RCC 7860 (cell line): ENCODE results near the gene CUX1.

ENCODE experiments used
- DNase-seq: peaks from one replicate; pipeline ENCODE4 v3.0.0-alpha.2; 2015; ENCODE audit warnings: low spot score
- FAIRE-seq: peaks from 2 replicates; lab custom pipeline; 2012; peaks lifted over from hg19 to GRCh38; lab: Jason Lieb, UNC

CUX1 gene

GRCh38 chr7:101948650-101949049 is 131.2 kb downstream of the CUX1 start:
- FAIRE-seq (no peak), DNase-seq (no peak)

DNA sequence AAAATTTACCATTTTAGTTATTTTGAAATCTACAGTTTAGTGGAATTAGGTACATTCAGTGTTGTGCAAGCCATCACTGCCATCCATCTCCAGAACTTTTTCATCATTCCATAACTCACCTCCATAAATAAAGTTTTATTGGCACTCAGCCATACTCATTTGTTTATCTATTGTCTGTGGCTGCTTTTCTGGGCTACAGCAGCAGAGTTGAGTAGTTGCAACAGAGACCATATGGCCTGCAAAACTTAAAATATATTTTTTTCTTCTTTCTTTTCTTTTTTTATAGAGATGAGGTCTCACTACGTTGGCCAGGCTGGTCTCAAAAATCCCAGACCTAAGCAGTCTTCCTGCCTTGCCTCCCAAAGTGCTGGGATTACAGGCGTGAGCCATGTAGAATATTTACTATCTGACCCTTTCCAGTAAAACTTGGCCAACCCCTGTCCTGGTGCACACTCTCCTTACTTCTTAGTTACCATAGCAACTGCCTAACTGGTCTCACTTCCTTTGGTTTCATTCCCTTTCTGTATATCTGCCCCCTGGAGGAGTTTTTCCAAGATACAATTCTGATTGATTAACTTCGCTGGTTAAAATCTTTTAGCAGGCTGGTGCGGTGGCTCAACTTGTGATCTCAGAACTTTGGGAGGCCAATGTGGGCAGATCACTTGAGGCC is 133.2 kb downstream of the CUX1 start:
- no peak for FAIRE-seq
- DNase-seq: peak; percentile 53

DNA sequence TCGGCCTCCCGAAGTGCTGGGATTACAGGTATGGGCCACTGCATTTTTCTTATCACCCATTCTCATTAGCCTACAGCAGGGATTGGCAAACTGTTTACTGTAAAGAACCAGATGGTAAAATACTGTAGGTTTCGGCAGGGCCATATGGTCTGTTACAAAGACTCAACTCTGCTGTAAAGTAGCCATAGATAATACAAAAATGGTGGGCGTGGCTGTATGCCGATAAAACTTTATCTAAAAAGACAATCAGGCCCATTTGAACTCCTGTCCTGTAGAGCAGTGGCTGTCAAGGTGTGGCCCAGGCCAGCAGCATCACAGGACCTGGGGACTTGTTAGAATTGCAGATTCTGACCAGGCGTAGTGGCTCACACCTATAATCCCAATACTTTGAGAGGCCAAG is 134.3 kb downstream of the CUX1 start:
- no peak for DNase-seq
- FAIRE-seq: no peak

DNA sequence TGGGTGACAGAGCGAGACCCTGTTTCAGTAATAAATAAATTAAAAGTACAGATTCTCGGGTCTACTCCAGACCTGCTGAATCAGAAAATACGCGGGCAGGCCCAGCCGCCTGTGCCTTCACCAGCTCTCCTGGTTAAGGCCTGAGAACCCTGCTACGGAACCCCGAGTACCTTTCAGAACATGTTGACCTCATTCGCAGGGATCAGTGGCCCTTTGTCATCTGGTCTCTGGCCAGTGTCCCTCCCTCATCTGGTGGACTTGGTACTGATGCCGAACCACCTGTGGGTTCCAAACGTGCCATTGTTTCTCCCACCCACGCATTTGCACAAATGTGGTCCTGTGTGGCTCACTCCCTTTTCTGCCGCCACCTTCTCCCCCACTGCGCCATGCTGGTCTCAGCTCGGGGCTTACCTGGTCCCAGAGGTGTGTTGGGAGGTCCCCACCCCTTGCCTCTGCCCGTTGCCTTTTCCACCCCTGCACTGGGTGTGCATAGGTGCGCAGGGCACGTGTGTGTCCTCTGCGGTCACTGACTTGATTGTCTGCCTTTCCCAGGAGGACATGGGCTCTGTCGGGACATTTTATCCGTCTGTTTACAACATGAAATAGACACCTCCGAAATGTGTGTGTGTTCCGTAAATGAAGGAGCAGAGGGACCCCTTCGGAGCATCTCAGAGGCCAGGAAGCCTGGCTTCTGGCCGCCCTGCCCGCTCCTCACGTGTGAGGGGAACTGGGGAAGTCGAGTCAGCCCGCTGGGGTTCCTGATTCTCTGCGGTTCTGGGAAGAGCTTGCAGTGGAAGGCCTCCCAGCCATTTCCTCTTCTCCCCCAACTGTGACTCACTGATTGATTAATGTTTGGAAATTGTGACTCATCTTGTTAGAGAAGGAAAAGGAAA is 135.2 kb downstream of the CUX1 start:
- DNase-seq (peak; percentile 57), FAIRE-seq (peak; percentile 62)

DNA sequence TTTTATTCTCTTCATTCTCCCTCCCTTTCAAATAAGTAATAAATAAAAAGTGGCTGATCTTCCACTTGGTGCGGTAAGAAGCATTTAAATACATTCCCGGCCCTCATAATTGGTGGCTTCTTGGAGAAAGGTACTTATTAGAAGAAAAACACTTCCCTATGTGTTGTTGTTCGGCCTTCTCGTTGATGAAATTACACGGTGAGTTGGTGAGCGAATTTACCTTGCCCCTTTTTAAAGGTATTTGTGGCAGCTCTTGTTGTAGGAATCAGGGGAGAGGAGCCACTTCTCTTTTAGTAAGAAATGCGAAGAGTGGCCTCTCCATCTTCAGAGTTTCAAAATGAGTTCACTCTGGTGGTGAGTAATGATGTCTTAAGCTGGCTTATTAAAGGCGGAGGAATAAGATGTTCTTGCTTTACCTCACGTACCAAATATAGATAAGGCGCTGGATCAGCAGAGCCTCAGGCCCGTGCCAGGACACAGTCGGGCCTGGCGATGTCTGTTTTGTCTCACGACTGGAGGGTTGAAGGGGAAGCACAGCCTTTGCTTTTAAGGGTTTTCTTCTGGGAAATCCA is 135.9 kb downstream of the CUX1 start:
- FAIRE-seq (no peak), DNase-seq (peak; percentile 62)

DNA sequence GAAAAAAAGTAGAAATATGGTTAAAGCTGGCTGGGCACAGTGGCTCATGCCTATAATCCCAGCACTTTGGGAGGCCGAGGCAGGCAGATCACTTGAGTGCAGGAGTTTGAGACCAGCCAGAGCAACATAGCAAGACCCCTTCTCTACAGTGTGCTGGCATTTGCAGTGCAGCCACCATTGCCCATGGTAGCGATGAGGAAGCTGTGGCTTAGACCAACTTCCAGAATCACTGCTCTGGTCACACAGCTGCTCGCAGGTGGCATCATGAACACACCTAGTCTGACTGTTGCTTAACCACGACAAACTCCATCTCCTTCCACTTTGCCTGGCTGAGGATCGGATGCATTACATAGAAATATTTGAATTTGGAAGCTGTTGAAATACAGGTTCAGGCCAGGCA is 137.1 kb downstream of the CUX1 start:
- no peak for FAIRE-seq

GRCh38 chr7:101956130-101956529 is 138.7 kb downstream of the CUX1 start:
- FAIRE-seq (no peak), DNase-seq (no peak)

More for the DNA sequence above, 137.1 kb downstream of the CUX1 start:
- DNase-seq: no peak

GRCh38 chr7:101957744-101958525 is 140.5 kb downstream of the CUX1 start:
- FAIRE-seq: no peak

GRCh38 chr7:101959342-101959741 is 141.9 kb downstream of the CUX1 start:
- FAIRE-seq (no peak), DNase-seq (no peak)

More at GRCh38 chr7:101957744-101958525, 140.5 kb downstream of the CUX1 start:
- DNase-seq: no peak

DNA sequence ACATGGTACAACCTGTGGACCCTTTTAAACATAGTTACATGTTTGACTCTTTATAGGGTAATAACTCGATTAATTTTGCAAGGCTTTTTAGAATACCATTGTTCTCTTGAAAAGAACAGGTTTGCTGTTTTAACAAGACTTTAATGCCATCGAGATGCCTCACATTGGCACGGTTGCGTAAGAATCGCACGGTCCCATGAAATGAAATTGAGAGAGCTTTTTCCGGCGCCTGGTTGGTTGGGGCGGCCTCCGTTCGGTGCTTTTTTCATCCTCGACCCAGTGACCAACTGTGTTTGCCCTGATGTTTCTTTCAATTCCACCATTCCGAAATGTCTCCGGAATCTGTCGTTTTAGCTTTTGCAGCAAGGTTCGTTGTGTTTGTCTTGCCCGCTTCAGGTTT is 142.4 kb downstream of the CUX1 start:
- no peak for DNase-seq
- FAIRE-seq: no peak

- no peak for FAIRE-seq
- no peak for DNase-seq
These were observed 142.9 kb downstream of the CUX1 start for GRCh38 chr7:101960323-101960722.

DNA sequence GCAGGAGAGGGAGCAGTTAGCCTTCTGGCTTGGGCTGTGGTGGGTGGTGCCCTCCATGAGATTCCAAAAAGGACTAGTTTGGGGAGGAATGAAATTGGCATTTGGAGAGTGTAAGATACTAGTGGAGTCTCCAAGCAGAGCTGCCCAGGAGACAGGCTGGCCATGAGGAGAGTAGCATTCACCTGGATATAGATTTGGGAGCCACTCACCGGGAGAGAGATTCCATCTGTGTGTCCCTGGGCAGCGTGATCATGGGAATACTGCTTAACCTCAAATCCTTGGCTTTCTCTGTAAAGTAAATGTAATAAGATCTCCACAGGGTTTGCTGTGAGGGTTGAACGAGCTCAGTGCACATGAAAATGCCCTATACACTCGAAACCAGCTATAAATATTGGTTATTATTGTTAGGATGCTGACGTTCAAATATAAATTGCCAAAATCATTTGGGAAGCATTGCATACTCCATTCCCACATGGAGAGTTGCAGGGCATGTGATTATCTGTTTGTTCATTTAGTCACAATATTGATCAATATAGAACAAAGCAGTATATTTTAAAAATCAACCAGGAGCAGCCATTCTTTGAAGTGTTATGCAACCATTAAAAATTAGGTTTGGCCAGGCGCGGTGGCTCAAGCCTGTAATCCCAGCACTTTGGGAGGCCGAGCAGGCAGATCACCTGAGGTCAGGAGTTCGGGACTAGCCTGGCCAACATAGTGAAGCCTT is 143.7 kb downstream of the CUX1 start:
- no peak for DNase-seq
- FAIRE-seq: no peak

GRCh38 chr7:101961811-101962210 is 144.4 kb downstream of the CUX1 start:
- DNase-seq (no peak), FAIRE-seq (no peak)

- DNase-seq (no peak), FAIRE-seq (no peak)
These were observed 146.3 kb downstream of the CUX1 start for GRCh38 chr7:101963693-101964092.

- DNase-seq (no peak), FAIRE-seq (no peak)
These were observed 147.4 kb downstream of the CUX1 start for GRCh38 chr7:101964680-101965452.

GRCh38 chr7:101968720-101969466 is 151.5 kb downstream of the CUX1 start:
- no peak for FAIRE-seq
- no peak for DNase-seq

DNA sequence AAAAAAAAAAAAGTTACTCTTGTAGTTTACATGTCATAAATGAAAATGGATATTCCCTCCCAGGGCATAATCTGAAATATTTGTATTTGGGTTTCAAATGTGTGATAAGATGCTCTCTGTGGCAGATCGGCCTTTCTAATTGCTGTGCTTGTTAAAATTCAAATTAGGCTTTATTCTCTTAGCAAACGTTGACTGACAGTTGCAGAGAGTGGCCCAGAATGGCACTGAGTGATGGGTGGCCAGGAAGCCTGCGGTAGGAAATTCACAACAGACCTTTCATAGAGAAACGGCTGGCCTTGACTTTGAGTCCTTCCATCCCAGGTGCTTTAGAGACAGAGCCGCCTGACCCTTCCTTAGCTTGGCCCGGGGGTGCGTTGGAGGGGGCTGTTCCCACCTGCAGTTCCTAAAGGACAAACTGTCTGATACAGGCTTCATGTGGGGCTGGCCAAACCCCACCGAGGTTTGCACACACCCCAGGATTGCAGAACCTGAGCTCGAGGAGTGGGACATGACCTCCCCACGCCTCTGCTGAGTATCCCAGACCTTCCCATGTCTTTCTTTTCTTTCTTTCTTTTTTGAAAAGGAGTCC is 152.7 kb downstream of the CUX1 start:
- no peak for DNase-seq
- FAIRE-seq: no peak

DNA sequence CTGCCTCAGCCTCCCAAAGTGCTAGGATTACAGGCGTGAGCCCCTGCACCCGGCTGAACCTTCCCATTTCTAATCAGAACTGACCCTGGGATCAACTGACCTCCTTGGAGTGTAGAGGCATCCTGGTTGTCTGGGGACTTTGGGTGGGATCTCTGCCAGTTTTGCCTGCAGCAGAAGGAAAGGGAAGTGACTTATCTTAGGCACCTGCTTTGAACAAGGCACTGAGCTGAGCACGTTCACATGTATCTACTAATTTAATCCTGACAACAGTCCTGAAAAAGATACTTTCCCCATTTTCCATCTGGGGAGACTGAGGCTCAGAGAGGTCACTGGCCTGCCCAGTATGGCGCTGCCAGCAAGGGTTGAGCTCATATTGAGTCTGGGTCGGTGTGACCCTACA is 153.4 kb downstream of the CUX1 start:
- DNase-seq (no peak), FAIRE-seq (no peak)

DNA sequence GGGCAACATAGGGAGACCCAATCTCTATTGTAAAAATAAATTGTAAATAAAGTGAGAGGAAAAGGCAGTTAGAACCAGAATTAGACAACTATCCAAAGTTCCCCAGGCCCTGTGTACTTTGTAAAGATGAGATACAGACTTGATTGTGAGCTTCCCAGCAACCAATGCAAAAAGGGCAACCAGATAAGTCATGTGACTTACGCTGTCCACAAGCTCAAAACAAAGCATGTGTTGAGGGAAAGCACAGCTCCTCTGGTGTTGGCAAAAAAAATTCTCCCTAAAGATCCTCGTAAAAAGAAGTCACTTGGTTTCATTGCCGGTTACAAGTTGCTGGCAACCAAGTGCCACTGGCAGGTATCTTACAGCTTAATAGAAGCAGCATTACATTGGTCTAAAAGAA is 154.0 kb downstream of the CUX1 start:
- no peak for FAIRE-seq
- DNase-seq: no peak
